RKO (cell line): ENCODE results near the gene GPR62.
A peak's percentile ranks its signal among the peaks of the same experiment; 100 is the strongest.

ENCODE experiments used
- DNase-seq: peaks from one replicate; pipeline ENCODE4 v3.0.0-alpha.2; 2016; ENCODE audit warnings: low spot score

GPR62 gene

GRCh38 chr3:51938780-51939425 lies 16.3 kb upstream of the GPR62 start:
- no peak for DNase-seq

- DNase-seq: peak; percentile 26
These were observed 14.3 kb upstream of the GPR62 start for GRCh38 chr3:51940648-51941462.

- no peak for DNase-seq
These were observed 13.8 kb upstream of the GPR62 start for GRCh38 chr3:51941463-51941797.

- DNase-seq: peak; percentile 100
These were observed 13.2 kb upstream of the GPR62 start, which contains the start of the genes PARP3 and RRP9 for GRCh38 chr3:51941798-51942602. PARP3 (plus strand) TSS chr3:51942363; CDS start chr3:51943356, 993 bp downstream. RRP9 (minus strand) TSS chr3:51941904; CDS start chr3:51941867, 37 bp downstream.

- DNase-seq: peak; percentile 78
These were observed 12.4 kb upstream of the GPR62 start for GRCh38 chr3:51942603-51943450.

GRCh38 chr3:51943451-51944391 lies 11.5 kb upstream of the GPR62 start:
- no peak for DNase-seq

GRCh38 chr3:51944451-51945021 lies 10.6 kb upstream of the GPR62 start:
- DNase-seq: no peak

- no peak for DNase-seq
These were observed 9.9 kb upstream of the GPR62 start for GRCh38 chr3:51945031-51945840.

GRCh38 chr3:51945926-51946705 lies 9.1 kb upstream of the GPR62 start:
- DNase-seq: no peak

- DNase-seq: no peak
These were observed 8.4 kb upstream of the GPR62 start for GRCh38 chr3:51946796-51947195.

- no peak for DNase-seq
These were observed 7.8 kb upstream of the GPR62 start for GRCh38 chr3:51947215-51947900.

- DNase-seq: no peak
These were observed 7.1 kb upstream of the GPR62 start for GRCh38 chr3:51948016-51948580.

GRCh38 chr3:51949121-51949520 lies 6.1 kb upstream of the GPR62 start:
- DNase-seq: no peak

- DNase-seq: no peak
These were observed 4.3 kb upstream of the GPR62 start for GRCh38 chr3:51950899-51951298.

GRCh38 chr3:51953445-51953844 lies 1.7 kb upstream of the GPR62 start:
- peak; percentile 66 for DNase-seq

- DNase-seq: no peak
These were observed 1.1 kb upstream of the GPR62 start for GRCh38 chr3:51954105-51954504.

- no peak for DNase-seq
These were observed 468 bp upstream of the GPR62 start for GRCh38 chr3:51954713-51955112.
